Fibroblast of pulmonary artery (primary cell): ENCODE results near the gene TMCC1.
A peak's percentile ranks its signal among the peaks of the same experiment; 100 is the strongest.

Experiments
- DNase-seq: peaks from one replicate; pipeline ENCODE4 v3.0.0-alpha.2; 2010; ENCODE audit warnings: low read depth
- H3K4me3 ChIP-seq: replicated peaks from 2 replicates; pipeline ENCODE4 v1.5.1; 2011; ENCODE audit warnings: low read depth, mild to moderate bottlenecking, control low read depth, low read length, moderate library complexity
- CTCF ChIP-seq: IDR thresholded peaks from 2 replicates; pipeline ENCODE4 v1.5.1; 2011; ENCODE audit warnings: mild to moderate bottlenecking, control low read depth, low read length, inconsistent platforms; ENCODE audit errors: missing control alignments

The TMCC1 gene

DNA sequence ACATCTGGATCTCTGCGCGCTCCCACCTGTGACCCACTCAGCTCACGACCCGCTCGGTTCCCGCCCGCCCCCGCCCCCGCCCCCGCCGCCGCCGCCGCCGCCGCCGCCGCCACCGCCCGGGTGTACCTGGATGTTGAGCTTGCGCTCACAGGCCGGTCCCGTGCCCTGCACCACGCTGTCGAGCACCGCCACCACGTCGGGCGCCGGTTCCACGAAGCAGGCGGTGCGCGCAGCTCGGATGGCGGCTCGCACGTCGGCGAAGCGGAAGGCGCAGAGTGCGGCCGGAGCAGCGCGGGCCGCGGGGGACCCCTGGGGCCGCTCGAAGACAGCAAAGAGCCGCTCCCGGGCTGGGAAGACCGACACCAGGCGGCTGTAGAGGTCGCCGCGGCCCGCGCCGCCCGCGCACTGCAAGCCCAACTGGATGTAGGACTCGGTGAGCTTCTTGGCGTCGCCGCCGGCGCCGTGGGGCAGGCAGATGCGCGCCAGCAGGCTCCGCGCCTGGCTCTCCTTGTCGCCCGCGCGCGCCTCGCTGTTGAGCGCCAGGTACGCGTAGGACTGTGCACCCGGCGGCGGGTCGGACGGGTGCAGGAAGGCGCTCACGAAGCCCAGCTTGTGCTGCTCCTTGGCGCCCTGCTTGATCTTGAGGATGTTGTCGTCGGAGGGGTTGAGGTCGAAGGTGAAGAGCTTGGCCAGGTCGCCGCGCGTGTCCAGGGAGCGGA is 288.1 kb downstream of the TMCC1 start:
- DNase-seq, result no peak
- no peak for TF ChIP-seq CTCF
- H3K4me3 ChIP-seq, result peak overlapping the region; percentile 90

- TF ChIP-seq CTCF, result no peak
- H3K4me3 ChIP-seq, result peak overlapping the region; percentile 90
- no peak for DNase-seq
Observed at GRCh38 chr3:129604767-129605166, 288.7 kb downstream of the TMCC1 start.

DNA sequence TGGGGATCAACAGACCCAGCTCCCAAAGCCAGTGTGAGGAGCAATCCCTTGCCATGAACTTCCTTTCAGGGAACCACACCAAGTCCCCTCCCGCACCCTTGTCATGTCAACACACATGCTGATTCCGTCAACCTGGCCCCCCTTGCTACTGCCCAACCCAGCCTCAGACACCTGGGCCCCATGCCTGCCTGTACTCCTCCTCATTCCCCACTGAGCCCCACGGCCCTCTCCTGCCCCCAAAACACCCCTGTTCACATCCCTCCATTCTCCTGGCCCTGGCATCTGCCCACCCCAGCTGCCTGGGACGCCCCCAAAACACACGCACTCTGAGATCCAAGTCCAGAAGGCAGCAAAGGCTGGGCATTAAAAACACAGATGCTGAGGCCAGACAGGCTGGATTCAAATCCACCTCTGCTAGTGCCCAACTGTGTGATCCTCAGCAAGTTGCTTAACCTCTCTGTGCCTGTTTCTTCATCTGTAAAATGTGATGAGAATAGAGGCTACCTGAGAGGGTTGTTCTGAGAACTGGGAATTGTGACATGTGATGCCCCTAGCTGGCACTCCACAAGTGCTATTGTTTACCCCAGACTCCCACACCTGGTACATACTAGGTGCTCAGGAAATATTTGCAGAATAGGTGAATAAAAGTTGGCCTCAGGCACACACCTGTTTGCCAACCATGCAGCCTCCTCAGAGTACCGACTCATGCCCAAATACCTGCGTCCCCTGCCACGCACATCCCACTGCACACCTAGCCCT is 289.3 kb downstream of the TMCC1 start:
- TF ChIP-seq CTCF, result no peak
- DNase-seq, result no peak
- peak overlapping the region; percentile 90 for H3K4me3 ChIP-seq

DNA sequence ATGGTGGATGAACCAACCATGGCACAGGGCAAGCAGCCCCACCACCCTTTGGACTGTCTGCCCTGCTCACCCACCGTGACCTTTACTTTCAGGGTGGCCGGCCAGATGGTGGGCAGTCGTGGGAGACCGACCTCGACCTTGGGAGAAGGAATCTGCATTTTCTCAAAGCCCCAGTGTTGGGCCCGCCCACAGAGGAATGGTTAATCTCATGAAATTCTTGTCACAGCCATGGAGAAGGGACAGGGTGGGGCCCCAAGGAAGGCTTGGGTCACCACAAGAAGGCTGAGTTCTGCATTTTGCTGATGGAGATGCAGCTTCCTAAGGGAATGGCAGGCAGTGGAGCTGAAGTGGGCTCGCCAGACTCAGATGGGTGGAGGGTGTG is 290.0 kb downstream of the TMCC1 start:
- no peak for TF ChIP-seq CTCF
- H3K4me3 ChIP-seq, result peak overlapping the region; percentile 90
- no peak for DNase-seq

- no peak for TF ChIP-seq CTCF
- peak overlapping the region; percentile 90 for H3K4me3 ChIP-seq
Observed at GRCh38 chr3:129602730-129603560, 290.6 kb downstream of the TMCC1 start.

DNA sequence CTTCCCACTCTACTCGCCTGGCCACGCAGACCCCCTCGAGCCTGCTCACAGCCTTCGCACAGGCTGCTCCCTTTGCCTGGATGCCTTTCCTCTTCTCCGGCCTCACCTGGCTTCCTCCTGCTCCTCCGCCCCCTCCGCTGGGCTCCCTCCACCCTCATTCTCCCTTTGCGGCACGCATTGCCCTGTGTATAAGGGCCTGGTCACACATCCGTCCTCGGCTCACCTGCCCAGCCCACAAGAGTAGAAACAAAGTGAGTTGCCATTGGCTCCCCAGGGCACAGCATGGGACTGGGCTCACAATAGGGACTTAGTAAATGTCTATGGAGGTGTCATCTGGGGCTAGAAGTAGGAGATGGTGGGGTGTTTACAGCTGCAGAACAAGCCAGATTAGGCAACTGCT is 291.2 kb downstream of the TMCC1 start:
- TF ChIP-seq CTCF, result no peak
- no peak for DNase-seq
- peak overlapping the region; percentile 90 for H3K4me3 ChIP-seq

More at GRCh38 chr3:129602730-129603560, 290.6 kb downstream of the TMCC1 start:
- DNase-seq, result peak; percentile 95
